LNCaP clone FGC (cell line): Measurements from ENCODE around the gene INPP4A.

Experiments used
- DNase-seq: peaks from one replicate; pipeline ENCODE4 v3.0.0-alpha.2; 2011; ENCODE audit warnings: low read depth
- H3K4me3 ChIP-seq: 2 replicates; pipeline ENCODE4 v1.5.1; 2011; ENCODE audit warnings: mild to moderate bottlenecking, low read depth, low read length, control low read depth
- TF ChIP-seq, protein P1 (sequence below): IDR thresholded peaks from 2 replicates; pipeline ENCODE4 v1.5.1; 2012; ENCODE audit warnings: mild to moderate bottlenecking; ENCODE audit not compliant: control insufficient read depth, insufficient read depth; ENCODE audit errors: extremely low read depth

The INPP4A gene

DNA sequence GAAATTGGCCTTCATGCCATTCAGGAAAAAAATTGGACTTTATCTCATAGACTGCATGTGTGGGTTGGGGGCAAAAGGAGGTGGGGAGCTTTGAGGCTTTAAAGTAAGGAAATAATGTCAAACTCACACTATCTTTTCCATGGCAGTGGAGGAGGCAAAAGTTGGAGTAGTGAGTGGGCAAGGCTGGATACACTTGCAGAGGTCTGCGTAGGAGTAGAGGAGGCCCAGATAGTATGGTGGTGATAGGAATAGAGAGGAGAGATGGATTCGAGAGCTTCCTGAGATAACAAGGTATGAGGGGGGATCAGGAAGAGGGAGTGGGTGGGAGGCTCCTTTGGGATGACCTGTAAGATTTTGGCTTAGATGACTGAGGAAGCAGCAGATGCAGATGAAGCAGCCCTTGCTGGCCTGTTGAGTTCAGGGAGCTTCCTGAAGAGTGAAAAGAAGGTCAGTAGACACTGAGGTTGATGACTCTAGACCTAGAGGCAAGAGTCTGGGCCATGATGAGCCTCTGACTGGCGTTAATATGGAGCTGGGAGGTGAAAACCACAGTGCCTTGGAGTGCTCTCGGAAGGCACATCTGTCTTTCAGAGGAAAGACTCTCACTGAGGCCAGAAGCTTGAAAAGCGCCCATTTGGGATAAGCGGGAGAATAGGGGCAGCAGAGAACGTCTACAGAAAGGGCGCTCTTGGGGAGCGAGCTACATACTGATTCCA, 169.5 kb downstream of the INPP4A start:
- TF ChIP-seq, protein P1, sequence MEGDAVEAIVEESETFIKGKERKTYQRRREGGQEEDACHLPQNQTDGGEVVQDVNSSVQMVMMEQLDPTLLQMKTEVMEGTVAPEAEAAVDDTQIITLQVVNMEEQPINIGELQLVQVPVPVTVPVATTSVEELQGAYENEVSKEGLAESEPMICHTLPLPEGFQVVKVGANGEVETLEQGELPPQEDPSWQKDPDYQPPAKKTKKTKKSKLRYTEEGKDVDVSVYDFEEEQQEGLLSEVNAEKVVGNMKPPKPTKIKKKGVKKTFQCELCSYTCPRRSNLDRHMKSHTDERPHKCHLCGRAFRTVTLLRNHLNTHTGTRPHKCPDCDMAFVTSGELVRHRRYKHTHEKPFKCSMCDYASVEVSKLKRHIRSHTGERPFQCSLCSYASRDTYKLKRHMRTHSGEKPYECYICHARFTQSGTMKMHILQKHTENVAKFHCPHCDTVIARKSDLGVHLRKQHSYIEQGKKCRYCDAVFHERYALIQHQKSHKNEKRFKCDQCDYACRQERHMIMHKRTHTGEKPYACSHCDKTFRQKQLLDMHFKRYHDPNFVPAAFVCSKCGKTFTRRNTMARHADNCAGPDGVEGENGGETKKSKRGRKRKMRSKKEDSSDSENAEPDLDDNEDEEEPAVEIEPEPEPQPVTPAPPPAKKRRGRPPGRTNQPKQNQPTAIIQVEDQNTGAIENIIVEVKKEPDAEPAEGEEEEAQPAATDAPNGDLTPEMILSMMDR = no peak
- DNase-seq = no peak
- H3K4me3 ChIP-seq = no peak overlapping the region

DNA sequence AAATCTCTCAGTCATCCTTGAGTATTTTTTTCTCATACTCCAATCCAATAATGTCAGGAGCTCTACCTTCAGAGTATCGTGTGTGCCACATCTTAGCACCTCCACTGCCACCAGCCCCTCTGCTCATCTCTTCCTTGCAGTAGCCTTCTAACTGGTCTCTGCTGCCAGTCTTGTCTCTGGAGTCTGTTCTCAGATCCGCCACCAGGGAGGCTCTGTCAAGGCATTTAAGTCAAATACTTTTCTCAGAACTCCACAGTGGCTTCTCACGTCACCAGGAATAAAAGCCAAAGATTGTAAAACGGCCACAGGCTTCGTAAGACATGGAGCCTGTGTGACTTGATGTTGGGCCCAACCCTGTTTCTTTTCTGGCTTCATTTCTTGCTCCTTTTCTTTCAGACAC, 170.8 kb downstream of the INPP4A start:
- TF ChIP-seq, protein P1 = no peak
- no peak overlapping the region for H3K4me3 ChIP-seq
- DNase-seq = no peak

DNA sequence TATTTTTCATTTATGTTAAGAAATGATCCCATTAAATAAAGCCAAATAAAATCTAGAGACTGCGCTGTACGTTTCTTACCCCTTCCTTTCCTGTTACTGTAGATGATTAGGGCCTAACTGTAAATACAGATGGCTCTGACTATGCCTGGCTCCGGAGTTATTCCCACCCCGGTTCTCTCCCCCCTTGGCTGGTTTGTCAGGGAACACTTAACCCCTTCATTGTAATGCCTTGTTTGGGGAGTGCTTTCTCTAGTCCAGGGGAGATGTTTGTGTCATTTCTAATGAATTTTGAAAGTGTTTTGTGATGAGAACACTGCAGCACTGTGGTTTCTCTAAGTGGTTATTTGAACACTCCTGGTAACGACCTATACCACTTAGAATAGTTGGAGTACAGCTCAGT, 172.5 kb downstream of the INPP4A start:
- DNase-seq = no peak
- no peak overlapping the region for H3K4me3 ChIP-seq
- TF ChIP-seq, protein P1 = no peak

DNA sequence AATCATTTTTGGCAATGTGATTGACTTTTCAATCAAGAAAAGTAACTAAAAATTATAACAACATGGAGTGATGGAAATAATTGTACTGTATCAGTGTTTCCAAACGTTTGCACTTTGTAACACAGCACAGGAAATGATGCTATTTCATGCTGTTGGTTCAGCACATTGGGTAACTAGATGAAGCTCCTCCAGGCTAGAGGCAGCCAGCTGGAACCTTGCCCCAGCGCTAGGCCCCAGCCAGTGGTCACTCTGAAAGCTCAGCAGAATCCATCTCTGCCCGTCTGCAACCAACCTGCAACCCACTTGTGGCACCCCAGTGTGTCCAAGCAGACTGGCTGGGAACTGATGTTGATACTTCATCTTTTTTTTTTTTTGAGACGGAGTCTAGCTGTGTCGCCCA, 179.0 kb downstream of the INPP4A start:
- TF ChIP-seq, protein P1 = no peak

DNA sequence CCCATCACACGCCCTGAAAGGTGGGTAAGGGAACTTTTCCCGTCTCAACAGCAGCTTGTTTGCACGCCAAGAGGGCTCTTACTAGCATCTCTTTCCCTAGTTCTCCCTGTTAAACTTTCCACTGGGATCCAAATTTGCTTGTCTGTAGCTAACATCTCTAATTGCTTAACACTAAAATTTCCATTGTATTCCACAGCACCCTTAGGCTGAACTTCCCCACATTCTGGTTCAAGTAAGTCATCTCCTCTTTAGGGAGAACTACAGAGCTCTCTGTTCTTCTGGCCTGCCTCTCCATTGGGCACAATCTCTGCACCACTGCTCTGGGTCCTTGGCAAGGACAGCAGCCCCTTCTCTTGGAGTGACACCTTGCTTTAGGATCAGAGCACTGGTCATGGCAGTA, 187.7 kb downstream of the INPP4A start:
- TF ChIP-seq, protein P1 = no peak

More for the DNA sequence above, 179.0 kb downstream of the INPP4A start:
- no peak for DNase-seq
- H3K4me3 ChIP-seq = no peak overlapping the region

DNA sequence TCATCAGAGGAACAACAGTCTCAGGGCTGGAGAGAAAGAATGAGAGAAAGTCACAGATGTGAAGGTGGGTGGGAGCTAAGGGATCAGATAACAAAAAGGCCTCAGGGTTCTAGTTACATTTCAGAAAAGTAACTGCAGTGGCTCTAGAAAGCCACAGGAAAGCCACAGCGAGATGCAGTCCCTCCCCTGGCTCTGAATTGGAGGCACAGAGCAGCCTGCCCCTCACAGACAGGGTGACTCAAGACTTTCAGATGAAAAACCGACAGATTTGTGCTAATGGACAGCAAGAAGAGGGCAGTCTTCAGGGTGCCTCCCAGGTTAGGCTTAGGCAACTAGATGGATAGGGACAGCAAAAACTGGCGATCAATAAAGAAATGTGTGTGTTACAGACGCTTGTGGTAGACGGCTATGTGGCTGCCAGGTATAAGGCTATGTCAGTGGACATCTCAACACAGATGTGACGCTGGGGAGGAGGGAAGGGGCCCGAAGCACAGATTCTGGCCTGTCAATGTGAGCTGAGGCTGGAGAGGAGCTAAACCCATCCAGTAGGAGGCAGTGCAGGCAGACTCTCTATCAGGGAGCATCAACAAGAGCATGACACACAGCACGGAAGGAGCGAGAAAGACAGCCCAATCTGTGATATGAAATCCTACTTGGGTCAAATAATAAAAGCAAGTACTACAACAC, 189.9 kb downstream of the INPP4A start:
- DNase-seq = no peak
- TF ChIP-seq, protein P1 = peak; percentile 46
- no peak overlapping the region for H3K4me3 ChIP-seq

More for the DNA sequence above, 187.7 kb downstream of the INPP4A start:
- DNase-seq = no peak
- no peak overlapping the region for H3K4me3 ChIP-seq
